GM18505 (cell line): Measurements from ENCODE around the gene EDAR.

ENCODE experiments used
- ATAC-seq: cut with Tn5 transposase; IDR thresholded peaks from one replicate; pipeline ENCODE4 v1.9.1; 2021; ENCODE audit not compliant: unreplicated experiment
- POLR2A ChIP-seq: IDR thresholded peaks from 4 replicates; pipeline ENCODE4 v1.6.1; 2011; ENCODE audit warnings: borderline replicate concordance; ENCODE audit not compliant: insufficient read depth, insufficient read length; ENCODE audit errors: extremely low read depth

Gene EDAR

DNA sequence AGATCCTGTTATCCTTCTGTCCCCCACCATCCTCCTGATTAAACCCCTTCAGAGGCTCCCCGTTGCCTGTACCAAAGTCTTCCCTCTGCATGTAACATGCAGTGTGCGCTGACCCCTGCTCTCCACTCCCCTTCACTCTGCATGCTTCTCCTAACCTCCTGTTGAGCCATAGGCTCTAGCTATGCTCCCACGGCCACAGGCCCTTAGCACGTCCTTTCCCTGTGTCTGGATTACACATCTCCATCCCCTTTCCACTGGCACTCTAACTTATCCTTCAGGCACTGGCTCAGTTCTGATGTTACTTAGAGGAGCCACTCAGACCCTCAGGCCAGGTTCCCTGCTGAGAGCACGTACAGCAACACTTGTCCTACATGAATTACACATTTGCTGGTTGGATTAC, 29.4 kb upstream of the EDAR start:
- no peak for TF ChIP-seq POLR2A
- ATAC-seq, result no peak

DNA sequence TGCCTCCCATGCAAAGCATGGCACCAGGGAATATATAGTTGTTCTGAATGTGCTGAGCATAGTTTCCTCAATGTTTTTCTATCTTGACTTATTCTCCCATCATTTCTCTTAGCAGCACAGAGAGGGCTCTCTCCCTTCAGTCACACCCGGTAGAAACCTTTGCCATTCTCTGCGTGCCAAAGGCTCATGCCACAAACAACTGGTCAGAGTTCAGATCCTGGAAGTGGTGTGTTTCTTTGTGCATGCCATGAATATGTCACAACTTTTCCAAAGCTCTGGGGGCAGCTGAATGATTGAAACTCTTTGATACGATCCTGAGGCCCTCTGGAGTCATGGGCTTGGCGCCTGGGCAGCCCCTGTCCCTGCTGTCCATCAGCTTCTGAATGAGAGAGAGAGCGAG, 28.0 kb upstream of the EDAR start:
- TF ChIP-seq POLR2A, result no peak
- no peak for ATAC-seq

DNA sequence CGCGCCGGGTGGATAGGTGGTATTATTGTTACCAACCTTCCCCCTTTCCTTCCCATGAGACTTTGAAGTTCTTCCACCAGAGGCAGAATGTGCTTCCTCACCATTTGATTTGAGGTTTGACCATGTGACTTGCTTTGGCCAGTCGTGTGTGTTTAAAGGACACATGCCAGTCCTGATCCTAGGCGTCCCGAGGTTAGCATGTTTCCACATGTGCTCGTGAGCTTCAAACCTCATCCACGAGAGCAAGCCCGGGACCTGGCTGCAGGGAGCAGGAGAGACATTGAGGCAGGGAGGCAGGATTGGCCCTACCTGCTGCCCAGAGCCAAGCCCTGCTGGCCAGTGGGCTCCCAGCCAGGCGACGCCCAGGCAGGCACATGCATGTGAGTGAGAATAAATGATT, 27.4 kb upstream of the EDAR start:
- no peak for TF ChIP-seq POLR2A
- ATAC-seq, result no peak

- TF ChIP-seq POLR2A, result no peak
- no peak for ATAC-seq
Observed at GRCh38 chr2:109014476-109014875, 25.5 kb upstream of the EDAR start.

DNA sequence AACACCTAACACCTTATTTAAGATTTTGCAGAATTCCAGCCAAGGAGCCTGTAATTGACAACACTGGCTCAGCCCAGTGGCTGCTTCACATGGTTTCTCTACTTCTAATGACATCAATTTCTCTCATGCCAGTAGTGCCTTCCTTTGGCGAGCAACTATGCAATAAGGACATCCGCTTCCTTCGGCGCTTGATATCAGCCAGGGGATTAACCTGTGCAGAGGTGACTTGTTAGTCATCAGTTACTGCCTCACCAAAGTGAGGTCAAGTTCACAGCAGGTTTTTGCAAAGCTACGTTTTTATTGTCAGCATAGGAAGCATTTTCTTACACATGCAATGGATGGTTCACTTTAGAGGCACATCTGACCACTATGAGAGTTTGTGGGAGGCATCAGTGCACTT, 24.0 kb upstream of the EDAR start:
- no peak for TF ChIP-seq POLR2A
- no peak for ATAC-seq

- TF ChIP-seq POLR2A, result no peak
- ATAC-seq, result no peak
Observed at GRCh38 chr2:109009920-109010610, 21.0 kb upstream of the EDAR start.

DNA sequence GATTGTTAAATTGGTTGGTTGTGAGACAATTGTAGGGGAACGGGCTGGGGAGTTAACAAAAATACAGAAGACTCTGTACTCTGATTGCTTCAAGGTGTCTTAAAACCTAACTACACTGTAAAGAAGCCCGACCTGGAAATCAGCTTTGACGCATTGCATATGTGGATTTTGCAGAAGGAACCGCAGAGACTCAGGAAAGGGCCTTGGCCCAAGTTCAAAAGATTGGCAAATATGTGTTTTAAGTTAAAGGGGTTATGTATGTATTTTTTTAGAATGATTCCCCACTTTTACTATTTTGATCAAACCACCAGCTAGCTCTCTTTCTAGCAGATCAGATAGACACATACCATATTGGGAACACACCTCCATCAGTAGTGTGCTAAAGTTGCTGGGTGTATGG, 18.0 kb upstream of the EDAR start:
- TF ChIP-seq POLR2A, result no peak
- no peak for ATAC-seq

GRCh38 chr2:109005686-109006204, 16.7 kb upstream of the EDAR start:
- no peak for ATAC-seq
- TF ChIP-seq POLR2A, result no peak

GRCh38 chr2:109001201-109001600, 12.2 kb upstream of the EDAR start:
- no peak for TF ChIP-seq POLR2A
- no peak for ATAC-seq

- no peak for ATAC-seq
- TF ChIP-seq POLR2A, result no peak
Observed at GRCh38 chr2:109000738-109001137, 11.7 kb upstream of the EDAR start.

GRCh38 chr2:108998911-108999310, 9.9 kb upstream of the EDAR start:
- no peak for ATAC-seq
- TF ChIP-seq POLR2A, result no peak

GRCh38 chr2:108994178-108994577, 5.2 kb upstream of the EDAR start:
- ATAC-seq, result no peak

DNA sequence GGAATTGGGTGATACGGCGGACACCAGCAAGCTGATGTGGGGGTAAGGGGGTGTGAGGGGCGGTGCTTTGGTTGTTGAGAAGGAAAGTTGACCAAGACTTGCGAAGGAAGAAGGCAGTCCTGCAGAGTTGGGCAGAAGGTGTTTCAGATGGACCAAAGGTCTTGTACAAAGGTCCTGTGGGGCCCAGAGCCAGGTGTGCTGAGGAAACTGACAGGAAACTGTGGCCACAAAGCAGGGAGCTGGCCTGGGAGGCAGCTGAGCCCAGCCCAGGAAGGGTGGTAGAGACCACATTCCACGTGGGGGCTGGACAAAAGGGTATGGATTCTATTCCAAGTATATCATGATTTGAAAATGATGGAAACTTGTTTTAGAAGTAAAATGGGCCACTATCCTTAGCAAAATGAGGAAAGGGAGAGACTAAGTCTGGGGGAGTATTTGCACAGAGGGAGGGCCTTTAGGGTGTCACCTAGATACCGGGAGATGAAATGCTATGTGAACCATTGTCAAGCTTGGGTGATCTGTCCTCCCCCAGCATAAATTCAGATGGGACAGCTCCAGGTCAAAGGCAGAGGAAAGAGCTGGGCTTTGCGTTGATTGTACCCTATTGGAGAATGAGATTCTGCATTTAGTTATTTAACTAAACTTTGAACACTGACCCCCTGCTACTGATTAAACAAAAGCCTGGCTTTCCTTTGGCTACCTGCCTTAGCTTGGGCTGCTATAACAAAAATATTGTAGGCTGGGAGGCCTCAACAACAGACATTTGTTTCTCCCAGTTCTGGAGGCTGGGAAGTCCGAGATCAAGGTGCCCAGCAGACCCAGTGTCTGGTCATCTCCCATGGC, 4.3 kb upstream of the EDAR start:
- ATAC-seq, result no peak
- TF ChIP-seq POLR2A, result no peak

More at GRCh38 chr2:108994178-108994577, 5.2 kb upstream of the EDAR start:
- no peak for TF ChIP-seq POLR2A
